ENCODE measurements around the gene SLC48A1. TPM values are rescaled to one million over a fixed set of nuclear protein-coding genes. Genes with fewer than 3 reads are reported as not detected.

SLC48A1 gene
- polyA plus RNA-seq, 10 donors = 9.7 to 13.8 (median 11.5) TPM

GRCh38 chr12:47776471-47777143 is 3.6 kb downstream of the SLC48A1 start:
- no peak for DNase-seq

- no peak for DNase-seq
These were observed 4.1 kb downstream of the SLC48A1 start for GRCh38 chr12:47777151-47777550.

- peak in 1 of 3 donors; percentile 45 for DNase-seq
These were observed 4.9 kb downstream of the SLC48A1 start for GRCh38 chr12:47777741-47778558.

GRCh38 chr12:47778881-47779280 is 5.8 kb downstream of the SLC48A1 start:
- DNase-seq = peak in 1 of 3 donors; percentile 34

GRCh38 chr12:47779301-47779942 is 6.4 kb downstream of the SLC48A1 start:
- DNase-seq = peak; percentile 83 to 92 (median 92)

- DNase-seq = peak in 1 of 3 donors; percentile 48
These were observed 7.0 kb downstream of the SLC48A1 start for GRCh38 chr12:47779943-47780504.

GRCh38 chr12:47781479-47782371 is 8.7 kb downstream of the SLC48A1 start:
- DNase-seq = no peak

- DNase-seq = no peak
These were observed 9.3 kb downstream of the SLC48A1 start for GRCh38 chr12:47782372-47782770.

- no peak for DNase-seq
These were observed 10.2 kb downstream of the SLC48A1 start for GRCh38 chr12:47783024-47783755.

GRCh38 chr12:47783821-47784819 is 11.1 kb downstream of the SLC48A1 start:
- no peak for DNase-seq

GRCh38 chr12:47785036-47785886 is 12.2 kb downstream of the SLC48A1 start:
- no peak for DNase-seq

GRCh38 chr12:47785887-47786661 is 13.0 kb downstream of the SLC48A1 start:
- no peak for DNase-seq

GRCh38 chr12:47786662-47787280 is 13.7 kb downstream of the SLC48A1 start:
- no peak for DNase-seq

GRCh38 chr12:47787596-47788319 is 14.7 kb downstream of the SLC48A1 start:
- DNase-seq = no peak

- no peak for DNase-seq
These were observed 16.1 kb downstream of the SLC48A1 start for GRCh38 chr12:47789141-47789540.
